CD4-positive, alpha-beta T cell treated with Interleukin-6 for 4 hours (primary cell): ENCODE results near the gene SFXN2.
"Not testable (repeated sequence)": the region's sequence is repeated elsewhere in the genome, so short reads cannot be mapped to it uniquely, and the experiment has no call there.

Experiments used
- DNase-seq: peaks from one replicate; pipeline ENCODE4 v3.0.0-alpha.2; 2020; ENCODE audit warnings: mixed read lengths

SFXN2 gene

DNA sequence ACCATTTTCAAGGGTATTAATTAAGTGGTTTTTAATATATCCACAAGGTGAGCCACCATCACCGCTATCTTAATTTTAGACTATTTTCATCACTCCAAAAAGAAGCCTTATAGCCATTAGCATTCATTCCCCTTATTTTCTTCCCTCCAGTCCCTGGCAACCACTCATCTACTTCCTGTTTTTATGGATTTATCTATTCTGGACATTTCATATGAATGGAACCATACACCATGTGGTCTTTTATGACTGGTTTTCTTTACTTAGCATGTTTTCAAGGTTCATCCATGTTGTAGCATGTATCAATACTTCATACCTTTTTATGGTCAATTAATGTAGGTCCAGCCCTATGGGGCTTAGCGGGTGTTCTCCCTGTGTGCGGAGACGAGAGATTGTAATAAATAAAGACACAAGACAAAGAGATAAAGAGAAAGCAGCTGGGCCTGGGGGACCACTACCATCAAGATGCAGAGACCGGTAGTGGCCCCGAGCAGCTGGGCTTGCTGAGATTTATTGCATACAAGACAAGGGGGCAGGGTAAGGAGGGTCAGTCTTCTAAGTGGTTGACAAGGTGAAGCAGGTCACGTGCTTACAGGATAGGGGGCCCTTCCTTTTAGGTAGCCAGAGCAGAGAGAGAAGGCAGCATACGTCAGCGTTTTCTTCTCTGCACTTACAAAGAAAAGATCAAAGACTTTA, 44.0 kb downstream of the SFXN2 start:
- DNase-seq: no peak

DNA sequence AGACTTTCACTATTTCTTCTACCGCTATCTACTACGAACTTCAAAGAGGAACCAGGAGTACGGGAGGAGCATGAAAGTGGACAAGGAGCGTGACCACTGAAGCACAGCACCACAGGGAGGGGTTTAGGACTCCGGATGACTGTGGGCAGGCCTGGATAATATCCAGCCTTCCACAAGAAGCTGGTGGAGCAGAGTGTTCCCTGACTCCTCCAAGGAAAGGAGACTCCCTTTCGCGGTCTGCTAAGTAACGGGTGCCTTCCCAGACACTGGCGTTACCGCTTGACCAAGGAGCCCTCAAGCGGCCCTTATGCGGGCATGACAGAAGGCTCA, 44.5 kb downstream of the SFXN2 start:
- not testable (repeated sequence) for DNase-seq

DNA sequence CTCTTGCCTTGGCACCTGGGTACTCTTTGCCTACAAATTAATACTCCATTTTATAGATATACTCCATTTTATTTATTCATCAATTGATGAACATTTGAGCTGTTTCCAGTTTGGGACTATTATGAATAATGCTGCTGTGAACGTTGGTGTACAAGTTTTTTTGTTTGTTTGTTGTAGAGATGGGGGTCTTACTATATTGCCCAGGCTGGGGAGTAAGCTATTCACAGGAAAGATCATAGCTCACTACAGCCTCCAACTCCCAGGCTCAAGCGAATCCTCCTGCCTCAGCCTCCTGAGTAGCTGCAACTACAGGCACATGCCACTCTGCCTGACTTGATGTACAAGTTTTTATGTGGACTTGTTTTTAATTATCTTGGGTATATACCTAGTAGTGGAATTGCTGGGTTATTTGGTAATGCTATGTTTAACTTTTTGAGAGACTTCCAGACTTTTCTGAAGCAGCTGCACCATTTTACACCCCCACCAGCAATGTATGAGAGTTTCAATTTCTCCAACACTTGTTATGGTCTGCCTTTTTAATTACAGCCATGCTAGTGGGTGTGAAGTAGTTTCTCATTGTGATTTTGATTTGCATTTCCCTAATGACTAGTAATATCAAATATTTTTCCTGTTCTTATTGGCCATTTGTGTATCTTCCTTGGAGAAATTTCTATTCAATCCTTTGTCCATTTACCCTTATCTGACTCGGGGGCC, 45.2 kb downstream of the SFXN2 start:
- DNase-seq: no peak

DNA sequence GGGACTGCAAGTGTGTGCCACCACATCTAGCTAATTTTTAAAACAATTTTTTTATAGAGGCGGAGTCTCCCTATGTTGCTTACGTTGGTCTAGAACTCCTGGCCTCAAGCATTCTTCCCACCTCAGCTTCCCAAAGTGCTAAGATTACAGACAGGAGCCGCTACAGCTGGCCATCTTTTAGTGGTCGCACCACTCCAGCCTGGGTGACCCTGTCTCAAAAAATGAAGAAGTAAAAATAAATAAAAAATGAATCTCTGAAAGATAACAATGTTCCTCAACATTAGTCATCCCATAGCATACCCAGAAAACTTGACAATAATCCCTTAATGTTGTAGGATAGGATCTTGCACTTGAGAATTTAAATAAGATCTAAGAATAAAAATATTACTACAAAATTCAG, 47.5 kb downstream of the SFXN2 start:
- DNase-seq: no peak

DNA sequence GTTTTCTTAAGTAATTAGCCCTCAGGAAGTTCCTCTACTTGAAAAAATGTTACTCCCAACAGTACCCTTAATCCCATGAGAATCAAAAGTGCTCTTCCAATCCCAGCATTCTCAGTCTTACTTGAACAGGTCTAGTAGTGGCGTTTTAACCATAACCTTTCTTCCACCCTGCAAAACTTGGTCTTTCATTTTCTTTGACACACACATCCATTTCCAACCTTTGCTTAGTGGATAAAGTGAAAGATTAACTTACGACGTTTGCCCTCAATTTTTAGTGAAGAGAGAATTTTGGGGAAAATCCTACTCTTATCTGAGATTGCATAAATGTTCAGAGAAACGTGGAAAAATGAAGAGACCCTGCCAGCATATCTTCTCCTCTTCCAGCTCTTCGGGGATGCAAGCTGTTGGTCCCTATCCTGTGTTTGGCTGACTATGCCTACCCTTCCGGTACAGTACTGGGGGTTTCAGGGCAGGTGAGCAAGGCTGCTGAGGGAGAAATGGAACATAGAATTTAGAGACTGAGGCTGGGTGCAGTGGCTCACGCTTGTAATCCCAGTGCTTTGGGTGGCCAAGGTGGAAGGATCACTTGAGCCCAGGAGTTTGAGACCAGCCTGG, 48.1 kb downstream of the SFXN2 start:
- no peak for DNase-seq

DNA sequence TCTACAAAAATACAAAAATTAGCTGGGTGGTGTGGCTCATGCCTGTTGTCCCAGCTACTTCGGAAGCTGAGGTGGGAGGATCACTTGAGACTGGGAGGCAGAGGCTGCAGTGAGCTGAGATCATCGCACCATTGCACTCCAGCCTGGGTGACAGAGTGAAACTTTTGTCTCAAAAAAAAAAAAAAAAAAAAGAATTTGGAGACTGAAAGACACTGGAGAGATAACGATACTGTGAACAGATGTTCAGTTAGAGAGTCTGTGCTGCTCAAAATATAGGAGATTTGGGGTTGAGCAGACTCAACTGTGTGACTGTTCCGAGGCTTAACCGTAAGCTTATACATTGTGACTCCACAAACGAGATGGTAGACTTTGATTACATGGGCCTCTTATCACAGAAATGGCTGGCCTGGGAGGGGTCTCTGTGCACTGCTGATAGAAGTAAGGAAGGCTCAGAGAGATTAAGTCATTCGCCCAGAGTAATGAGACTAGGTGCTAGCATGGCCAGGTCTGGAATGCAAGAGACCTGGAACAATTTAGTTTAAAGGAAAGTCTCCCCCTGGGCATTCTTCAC, 48.7 kb downstream of the SFXN2 start:
- DNase-seq: no peak

DNA sequence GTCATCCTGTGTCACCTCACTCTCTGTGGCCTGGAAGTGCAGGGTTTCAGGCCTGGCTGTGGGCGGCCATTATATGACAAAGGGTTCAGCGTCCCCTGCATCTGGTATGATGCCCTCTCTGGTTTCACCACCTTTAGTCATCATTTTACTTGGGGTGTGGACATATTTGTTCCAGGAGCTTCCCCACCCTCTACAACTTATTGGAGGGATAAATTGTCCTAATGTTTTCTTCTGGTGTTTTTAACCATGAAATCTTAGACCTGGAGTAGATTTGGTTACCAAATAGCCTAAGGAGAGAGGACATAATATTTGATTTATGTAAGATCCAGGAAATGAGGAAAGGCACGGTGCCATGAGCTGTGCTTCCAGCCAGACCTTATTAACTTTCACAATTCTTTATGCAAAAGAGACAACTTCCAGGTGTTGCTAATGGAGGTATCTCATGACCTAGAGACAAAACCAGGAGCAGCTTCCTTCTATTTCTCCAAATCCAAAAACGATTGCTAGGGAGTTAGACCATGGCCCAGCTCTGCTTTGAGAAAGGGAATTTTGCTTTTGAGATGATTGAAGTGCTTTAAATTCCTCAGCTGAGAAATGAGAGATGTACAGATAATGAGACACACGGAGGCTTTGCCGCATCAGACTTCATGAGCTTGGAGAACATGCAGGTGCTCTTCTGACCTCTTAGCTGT, 50.2 kb downstream of the SFXN2 start:
- no peak for DNase-seq

DNA sequence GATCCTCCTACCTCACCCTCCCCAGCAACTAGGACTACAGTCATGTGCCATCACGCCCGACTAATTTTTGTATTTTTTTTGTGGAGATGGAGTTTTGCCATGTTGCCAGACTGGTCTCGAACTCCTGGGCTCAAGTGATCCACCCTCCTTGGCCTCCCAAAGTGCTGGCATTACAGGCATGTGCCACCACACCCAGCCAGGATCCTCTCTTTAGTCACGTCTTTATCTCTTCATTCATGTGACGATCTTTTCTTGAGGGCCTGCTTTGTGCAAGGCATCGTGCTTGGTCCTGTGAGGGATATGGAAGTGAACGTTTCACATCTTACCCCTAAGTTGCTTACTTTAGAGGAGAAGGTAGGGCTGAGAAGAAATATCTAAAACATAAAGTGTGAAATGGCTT, 50.9 kb downstream of the SFXN2 start:
- no peak for DNase-seq

DNA sequence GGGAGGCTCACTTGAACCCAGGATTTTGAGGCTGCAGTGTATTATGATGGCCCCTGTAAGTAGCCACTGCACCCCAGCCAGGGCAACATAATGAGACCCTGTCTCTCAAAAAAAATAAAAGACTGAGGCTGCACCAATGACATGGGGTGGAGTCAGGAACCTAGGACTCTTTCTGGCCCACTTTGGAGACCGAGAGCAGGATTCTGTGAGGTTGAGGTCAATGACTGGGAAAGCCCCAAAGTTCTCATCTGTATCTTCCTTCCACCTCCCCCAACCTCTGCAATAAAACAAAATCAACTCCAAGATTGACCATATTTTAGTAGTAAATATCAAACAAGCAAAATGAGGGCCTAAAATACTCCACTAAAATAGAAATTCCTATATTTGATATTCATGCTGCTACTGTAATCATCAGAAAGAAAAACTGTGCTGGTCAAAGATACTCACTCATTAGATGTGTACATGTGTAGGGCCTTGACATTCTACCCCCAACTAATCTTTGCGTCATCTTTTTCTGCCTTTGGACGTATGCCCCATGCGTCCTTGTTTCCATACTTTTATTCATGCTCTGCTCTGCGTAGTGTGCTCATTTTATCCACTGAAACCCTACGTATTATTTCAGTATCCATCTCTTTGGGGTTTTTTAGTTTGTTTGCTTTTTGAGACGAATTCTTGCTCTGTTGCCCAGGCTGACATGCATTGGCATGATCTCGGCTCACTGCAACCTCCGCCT, 53.2 kb downstream of the SFXN2 start:
- DNase-seq: no peak

DNA sequence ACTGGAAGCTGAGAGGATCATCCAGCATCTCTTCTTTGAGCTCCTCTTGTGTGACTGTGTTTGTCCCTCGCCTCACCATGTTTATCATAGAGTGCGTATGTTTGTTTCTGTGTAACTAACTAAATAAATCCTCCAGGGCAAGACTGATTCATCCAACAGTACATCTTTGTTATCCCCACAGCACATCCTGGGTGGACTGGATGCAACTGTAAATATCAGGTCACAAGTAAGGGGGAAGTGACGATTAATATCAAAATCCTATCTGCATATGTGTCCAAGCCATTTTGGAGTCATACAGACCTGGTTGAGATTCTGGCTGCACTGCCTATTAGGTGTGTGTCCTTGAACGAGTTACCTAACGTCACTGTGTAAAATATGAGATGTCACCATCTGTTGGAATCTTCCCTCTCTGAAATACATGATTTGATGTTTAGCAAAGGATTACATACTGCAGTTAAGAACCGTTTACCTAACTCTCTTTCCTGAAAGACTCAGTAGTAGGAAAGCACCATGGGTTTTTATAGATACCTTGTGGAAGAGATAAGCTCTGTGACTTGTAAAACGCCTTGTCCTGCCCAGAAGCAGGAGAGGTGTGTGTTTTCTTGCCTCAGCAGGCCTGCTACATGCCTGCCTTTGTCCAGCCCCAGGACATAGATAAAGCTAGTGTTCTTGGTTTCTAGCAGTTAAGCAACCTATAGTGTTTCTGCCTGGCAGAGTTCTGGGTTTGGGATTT, 55.1 kb downstream of the SFXN2 start:
- DNase-seq: no peak

DNA sequence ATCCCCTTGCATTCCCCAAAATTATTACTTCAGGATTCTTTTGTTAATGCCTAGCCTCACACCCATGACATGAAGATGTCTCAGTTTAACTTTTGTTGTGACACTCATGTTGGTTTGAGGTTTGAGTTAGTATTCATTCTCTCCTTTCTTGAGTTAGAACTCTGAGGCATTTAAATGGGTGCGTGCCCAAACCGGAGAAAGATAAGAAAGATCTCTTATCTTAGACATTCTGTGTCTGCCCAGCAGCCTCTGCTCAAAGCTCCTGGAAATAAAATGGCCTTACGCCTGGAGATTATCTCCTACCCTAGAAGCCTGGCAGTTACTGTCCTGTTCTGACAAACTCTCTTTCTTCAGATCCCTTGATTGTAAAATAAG, 55.7 kb downstream of the SFXN2 start:
- DNase-seq: no peak

DNA sequence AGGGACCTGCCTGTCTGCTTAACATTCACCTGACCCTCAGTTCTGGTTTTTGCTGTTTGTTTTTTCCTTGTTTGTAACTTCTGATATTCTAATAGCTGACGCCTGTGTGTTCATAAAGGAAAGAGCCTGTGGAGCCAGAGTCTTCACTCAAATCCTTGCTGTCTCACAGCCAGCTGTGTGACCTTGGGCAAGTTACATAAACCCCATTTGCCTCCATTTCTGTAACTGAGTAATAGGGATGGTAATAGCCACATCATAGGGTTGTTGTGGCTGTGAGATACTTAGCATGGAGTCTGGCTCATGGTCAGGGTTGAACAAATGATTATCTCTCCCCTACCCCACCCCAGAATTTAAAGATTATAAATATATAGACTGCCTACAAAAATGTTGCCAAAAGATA, 56.4 kb downstream of the SFXN2 start:
- DNase-seq: no peak

DNA sequence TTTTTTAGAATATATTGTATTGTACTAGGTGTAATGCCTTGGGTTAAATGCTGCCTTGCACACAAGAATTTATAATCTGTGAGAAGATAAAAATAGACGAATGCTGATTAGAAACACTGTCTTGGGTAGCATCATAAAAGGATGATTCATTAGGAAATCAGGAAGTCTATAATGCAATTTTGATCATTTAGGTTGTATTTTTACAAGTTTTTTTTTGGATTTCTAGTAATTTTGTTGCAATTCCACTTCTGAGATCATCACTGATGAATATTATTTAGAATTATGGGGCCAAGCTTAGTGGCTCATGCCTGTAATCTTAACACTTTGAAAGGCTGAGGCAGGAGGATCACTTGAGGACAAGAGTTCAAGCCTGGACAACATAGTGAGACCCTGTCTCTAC, 58.9 kb downstream of the SFXN2 start:
- no peak for DNase-seq

DNA sequence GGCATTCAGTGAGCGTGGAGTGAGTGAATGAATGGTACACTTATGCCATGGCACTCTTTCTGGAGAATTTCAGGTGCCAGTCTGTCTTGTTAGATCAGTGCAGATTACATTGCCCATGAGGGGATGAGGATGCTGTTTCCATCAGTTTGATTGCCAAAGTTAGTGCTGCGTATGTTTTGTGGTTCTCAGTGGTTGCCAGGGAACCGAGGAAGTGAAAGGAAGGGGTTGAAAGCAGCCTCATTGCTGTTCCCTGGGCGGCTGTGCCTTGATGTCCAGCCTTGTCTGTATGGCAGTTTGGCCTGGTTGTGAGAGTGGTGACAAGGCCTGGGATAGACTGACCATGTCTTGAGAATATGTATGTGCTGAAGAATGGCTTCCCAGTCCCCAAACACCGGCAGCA, 59.5 kb downstream of the SFXN2 start:
- DNase-seq: peak; percentile 9

DNA sequence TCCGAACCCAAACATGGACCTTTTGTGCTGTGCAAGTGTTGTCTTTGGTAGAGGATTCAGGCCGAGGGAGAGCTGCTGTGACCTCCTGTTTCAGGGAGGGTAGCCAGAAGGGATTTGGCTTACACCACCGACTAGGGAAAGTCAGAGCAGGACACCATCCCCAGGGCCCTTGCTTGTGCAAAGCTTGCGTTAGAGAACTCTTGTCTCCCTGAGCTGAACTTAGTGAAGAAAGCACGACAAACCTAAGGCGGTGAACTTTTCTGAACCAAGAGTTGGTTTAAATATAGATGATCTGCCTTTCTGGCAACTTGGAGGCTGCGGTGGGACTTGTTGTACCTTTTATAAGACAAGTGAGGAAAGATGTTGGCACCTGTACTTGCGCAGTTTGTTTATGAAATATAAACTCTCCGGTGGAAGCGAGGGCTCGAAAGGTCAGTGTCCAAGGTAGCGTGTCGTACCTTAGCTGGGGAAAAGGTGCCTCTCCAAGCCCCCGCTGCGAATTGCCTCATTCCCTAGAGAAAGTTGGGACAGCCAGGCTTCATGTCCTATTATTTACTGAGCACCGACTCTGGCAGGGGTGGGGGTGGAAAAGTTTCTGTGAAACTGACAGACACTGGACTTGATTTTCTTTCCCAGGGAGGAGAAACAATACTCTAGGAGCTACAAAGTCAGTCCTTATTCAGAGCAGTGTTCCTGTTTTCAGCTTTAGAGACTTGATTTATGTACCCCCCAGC, 60.9 kb downstream of the SFXN2 start:
- no peak for DNase-seq

DNA sequence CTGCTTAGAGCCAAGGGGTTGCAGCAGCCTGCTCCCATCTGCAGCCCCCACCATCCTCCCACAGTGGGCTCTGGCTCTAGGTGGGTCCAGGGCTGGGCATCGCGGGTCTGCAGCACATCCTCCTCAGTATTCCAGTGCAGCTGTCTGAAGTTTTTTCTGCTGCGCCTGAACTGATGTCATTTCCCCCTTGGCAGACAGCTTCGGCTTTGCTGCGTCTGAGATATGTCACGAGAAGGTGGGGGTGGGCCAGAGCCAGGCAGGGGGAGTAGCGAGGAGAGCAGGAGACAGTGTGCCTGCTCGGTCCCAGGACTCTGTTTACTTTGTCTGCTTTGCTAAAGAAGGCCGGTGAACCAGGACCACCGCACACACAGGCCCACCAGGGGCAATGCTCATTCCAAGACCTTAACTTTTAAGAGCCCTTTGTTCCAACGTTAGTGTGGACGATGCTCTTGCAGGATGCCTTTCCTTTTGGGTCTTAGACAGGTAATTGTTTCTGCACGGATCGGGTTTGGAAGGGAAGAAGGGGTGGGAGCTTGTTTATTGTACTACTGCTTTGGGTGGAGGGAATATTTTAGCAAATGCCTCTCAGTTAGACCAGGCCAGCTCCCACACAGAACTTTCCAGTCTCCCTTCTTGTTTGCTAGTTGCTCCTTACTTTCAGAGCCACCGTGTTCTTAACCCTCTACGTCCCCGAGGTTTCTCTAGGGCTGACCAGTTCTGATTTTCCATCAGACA, 61.7 kb downstream of the SFXN2 start:
- peak; percentile 45 for DNase-seq

DNA sequence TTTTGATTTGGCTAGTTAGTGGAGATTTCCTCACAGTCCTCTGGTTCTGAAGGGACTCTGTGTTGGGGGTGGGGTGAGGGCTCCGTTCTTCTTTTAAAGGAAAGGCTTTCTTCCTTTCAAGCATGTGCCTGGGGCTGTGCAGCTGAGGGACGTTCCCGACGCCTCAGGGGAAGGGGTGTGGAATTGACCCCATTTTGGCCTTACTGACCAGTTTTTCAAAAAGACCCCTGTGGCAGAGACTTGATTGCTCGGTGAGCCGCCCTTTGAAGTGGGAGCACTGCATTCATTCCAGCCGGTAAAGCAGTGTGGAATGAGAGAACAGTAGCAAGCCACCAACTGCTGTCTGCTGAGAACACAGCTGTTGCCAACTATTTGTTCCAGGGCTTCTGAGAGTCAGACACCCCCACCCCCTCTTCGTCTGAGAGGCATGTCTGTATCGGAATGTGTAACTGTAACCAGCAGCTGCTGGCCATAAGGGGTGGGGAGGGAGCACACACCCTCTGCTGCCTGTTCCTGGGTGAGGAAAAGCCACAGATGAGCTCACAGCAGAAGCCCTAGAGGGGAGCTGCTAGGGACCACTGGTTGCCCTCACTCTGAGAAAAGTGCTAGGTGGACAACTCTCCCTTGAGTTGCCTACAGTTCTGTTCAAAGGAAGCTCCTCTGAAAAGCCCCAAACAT, 62.5 kb downstream of the SFXN2 start:
- peak; percentile 23 for DNase-seq

DNA sequence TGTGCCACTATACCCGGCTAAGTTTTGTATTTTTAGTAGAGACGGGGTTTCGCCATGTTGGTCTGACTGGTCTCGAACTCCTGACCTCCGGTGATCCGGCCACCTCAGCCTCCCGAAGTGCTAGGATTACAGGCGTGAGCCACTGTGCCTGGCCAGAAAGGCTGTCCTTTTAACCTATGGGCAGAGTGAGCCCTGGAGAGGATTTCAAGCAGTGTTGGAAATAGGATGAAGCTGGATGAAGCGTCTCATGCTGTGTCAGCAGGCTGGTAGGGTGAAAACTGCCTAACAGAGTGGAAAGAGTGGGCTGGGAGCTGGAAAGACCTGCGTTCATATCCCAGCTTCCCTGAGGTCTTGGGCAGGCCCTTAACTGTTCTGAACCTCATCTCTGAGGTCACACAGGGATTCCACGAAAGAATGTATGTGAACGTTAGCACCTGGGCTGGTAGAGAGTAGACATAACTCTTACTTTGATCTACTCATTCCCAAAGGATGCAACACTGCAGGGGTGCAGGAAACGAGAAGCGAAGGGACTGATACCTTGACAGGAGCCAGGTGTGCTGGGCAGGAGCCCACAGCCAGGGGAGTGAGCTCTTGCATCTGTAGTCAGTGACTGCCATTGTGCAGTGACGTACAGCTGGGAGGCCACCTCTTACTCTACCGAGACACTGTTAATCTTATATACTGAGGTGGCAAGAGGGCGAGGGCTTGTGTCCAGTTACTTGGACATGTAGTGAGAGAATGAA, 63.4 kb downstream of the SFXN2 start:
- no peak for DNase-seq

DNA sequence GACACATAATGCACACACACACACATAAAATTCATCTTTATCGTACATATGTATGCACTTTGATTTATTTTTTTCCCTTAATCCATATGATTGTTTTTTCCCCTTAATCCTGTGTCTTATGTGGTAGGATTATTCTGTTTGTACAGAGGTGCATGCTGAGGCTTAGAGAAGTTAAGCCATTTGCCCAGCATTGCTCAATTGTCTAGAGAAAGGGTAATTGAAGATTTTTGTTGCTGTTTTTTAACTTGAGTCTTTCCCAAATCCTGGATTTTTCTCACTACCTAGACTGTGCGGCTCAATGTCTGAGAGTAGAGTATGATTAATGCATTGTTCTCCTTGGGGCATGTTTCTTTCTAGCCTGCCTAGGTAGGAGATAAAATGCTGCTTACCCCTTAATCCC, 64.3 kb downstream of the SFXN2 start:
- no peak for DNase-seq
